Measurements from ENCODE around the gene IQCM.
"Not testable (repeated sequence)": the region's sequence is repeated elsewhere in the genome, so short reads cannot be mapped to it uniquely, and the experiment has no call there.

IQCM gene

DNA sequence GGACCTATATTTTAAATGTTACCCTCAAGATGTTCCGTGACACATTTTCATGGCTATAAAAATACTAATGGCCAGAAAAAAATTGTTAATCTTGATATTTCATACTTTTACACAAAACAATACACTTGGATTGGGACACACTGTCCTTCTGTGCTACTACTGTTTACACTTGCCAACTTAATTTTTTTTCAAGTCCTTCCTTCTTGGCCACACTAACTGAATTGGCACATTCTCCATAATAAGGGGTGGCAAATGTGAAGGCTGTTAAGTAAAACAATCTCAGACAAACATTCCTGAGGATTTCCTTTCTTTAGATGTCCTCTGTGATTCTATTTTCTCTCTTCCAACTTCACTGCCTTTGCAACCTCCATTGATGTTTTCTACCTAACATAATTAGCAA, 225.8 kb downstream of the IQCM start:
- no peak for DNase-seq (ENCODE audit: extremely low read depth in 1 of 2, low read depth in 1 of 2)

DNA sequence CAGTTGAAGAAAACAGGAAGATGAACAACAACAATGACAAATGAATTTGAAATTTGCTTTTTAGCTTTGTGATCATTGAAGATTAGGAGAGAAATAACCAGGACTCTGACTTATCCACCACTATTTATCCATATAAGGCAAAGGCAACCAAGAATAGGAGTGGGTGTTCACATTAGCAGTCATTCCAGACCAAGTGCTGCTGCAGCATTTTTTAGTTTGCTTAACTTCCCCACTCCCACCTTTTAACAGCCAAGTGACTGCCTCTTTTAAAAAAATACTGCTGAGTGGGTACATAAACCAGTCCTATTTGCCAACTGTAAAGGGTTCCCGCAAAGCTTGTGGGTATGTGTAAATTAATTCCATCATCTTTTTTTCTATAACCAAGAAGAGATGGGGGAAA, 230.9 kb downstream of the IQCM start:
- no peak for DNase-seq (ENCODE audit: extremely low read depth in 1 of 2, low read depth in 1 of 2)

DNA sequence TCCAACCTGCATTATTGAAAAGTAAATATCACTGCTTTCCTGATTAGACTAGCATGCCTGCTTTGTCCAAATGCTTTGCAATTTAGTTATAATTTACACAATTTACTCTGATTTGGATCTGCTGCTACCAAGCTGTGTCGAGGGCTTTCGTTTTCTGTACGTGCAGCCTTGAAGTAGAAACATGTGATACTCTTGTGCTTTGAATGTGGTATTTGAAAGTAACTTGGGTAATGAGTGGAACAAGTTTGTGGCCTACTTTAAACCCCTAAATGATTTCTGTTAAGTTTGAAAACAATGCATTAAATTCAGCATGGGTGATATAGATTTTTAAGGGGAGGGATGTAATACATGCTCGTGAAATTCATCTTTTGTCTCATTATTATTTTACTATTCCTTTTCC, 240.7 kb downstream of the IQCM start:
- no peak for DNase-seq (ENCODE audit: extremely low read depth in 1 of 2, low read depth in 1 of 2)

DNA sequence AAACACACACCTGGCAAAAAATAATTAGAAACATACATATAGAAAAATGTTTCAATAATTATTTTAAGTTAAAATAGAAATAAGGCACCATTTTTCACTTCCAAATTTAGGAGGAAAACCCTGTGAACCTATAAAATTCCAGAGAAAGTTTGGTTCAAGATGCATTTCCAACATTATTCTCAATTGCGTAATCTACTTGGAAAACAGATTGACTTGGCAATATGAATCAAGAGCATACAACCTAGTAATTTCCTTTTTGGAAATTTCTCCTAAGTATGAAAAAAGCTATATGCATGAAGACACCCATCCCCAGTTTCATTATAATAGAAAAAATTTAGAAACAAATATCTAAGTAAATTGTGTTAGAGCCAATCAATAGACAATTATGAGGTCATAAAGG, 242.9 kb downstream of the IQCM start:
- no peak for DNase-seq (ENCODE audit: extremely low read depth in 1 of 2, low read depth in 1 of 2)

DNA sequence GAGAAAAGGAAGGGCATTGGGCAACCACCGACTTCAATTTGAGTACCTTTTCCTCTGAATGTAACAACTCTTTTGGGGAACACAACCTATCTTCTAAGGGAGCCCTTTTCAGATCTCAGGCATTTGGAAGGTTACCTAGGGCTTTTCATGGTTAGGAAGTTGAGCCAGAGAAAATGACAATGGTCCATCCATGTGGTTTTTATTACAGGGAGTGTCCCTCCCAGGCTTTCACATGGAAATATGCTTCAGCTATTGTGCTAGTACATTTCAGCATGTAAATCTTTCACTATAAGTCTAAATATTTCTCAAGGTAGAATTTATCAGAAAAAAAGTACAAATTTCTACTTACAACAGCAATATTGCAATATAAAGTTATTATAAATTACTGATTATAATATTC, 259.8 kb downstream of the IQCM start:
- DNase-seq (ENCODE audit: extremely low read depth in 1 of 2, low read depth in 1 of 2), result no peak

DNA sequence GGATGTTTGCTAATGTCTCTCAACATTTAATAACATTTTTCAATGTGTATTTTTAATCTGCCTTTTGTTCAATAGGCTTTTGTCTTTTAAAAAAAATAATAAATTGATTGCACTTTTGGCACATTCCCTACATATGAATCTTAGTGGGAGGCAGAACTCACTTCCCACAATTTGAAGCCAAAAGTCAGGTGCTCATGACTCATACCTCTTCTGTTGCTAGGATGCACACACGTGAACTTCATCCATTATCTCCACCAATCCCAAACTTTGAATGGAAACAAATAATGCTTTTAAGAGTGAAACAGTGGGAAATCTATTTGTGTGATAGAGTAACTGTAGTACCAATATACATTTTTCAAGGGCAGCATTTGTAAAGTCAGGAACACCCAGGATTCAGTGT, 260.5 kb downstream of the IQCM start:
- no peak for DNase-seq (ENCODE audit: extremely low read depth in 1 of 2, low read depth in 1 of 2)

DNA sequence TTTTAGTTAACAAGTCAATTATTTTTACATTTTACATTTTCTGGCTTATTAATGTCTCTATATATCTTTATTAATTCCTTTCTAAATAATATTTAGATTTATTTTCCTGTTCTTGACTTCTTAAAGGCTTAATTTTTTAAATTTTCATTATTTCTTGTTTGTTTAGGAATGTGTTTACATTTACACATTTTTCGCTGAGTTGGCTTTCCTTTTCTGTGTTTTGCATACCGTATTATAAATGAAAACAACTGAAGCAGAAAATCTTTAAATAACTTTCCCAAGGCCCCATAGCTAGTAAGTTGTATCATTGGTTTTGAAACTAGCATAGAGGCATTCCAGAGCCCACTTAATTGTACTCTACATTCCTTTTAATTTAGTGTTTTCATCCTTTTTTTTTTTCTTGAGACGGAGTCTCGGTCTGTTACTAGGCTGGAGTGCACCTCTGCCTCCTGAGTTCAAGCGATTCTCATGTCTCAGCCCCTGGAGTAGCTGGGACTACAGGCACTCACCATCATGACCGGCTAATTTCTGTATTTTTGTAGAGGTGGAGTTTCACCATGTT, 261.6 kb downstream of the IQCM start:
- no peak for DNase-seq (ENCODE audit: extremely low read depth in 1 of 2, low read depth in 1 of 2)

DNA sequence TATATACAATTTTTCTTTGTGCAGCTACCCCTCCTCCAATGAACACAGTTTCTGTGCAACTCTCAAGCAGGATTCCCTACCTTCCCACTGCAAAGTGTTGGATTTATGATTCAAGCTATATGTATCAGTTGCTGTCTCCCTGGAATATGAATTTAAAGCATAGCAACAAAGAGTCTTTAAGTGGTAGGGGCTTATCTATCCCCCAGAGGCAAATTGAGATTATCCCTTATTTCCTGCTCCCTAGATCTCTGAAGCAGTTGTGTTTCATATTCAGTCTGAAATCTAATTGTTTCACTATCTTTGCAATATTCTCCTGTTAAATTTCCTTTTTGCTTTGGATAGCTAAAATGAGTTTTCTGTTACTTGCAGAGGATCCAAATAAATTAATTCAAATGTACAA, 263.0 kb downstream of the IQCM start:
- DNase-seq (ENCODE audit: extremely low read depth in 1 of 2, low read depth in 1 of 2), result no peak

DNA sequence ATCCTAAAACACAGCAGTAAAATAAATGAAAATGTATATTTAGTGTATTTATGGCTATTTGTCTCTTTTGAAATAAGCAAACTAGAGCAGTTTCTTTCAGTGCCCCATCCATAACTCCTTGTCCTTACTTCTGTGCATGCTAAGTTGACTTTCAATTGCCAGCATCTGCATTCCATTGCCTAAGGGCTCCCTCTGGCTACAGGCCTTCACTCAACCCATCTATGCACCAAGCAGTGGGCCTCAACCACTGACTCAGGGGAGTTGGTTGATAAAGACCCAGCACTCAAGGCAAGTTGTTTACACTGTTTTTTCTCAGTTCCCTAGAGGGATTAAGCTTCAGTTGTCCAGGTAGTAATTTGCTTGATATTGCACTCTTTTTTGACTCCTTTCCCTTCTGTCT, 265.7 kb downstream of the IQCM start:
- no peak for DNase-seq (ENCODE audit: extremely low read depth in 1 of 2, low read depth in 1 of 2)

DNA sequence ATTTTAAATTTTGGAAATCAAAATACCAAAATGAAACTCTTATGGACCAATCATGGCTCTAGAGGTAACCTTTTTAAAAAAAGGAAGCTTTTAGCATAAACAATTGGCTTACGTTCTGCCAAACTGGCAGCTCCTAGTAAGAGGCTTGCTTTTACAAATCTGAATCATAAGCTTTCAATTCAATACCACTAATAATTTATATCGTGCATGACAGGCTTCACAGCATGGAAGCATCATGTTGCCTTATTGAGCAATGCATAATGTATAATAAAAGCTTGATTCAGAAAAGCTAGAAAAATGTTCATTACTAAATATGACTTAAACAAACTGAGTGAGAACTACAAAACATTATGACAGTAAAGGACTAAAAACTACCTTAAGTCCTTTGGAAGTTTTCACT, 280.9 kb downstream of the IQCM start:
- DNase-seq (ENCODE audit: extremely low read depth in 1 of 2, low read depth in 1 of 2), result no peak

DNA sequence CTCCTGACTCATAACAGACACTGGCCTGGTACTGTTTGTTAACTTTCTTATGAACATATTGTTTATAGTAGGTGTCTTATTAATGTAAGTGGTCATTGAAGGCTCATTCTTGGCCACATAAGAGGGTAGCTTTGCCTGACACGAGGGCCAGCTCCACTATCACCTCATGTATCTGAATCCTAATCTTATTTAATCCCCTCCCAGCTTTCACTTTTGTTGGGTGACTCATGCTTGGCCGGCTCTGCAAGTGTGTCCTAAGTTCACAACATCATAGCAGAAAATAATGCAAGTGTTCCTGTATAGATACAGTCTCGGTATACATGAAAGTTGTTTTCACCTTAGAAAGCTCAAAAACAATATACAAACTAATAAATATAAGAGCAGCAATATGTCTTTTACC, 283.8 kb downstream of the IQCM start:
- DNase-seq (ENCODE audit: extremely low read depth in 1 of 2, low read depth in 1 of 2), result no peak

DNA sequence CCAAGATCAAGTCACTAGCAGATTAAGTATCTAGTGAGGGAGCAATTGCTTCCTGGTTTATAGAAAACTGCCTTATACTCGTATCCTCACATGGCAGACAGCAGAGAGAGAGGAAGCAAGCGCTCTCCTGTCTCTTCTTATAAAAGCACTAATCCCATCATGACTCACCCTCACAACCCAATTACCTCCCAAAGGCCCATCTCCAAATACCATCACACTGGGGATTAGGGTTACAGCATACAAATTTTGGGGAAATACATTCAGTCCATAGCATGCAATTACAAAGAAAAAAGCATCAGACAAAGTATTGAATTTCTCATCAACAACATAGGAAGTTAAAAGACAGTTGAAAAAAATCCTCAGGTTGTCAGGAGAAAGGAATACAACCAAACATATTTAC, 292.6 kb downstream of the IQCM start:
- DNase-seq (ENCODE audit: extremely low read depth in 1 of 2, low read depth in 1 of 2), result no peak

DNA sequence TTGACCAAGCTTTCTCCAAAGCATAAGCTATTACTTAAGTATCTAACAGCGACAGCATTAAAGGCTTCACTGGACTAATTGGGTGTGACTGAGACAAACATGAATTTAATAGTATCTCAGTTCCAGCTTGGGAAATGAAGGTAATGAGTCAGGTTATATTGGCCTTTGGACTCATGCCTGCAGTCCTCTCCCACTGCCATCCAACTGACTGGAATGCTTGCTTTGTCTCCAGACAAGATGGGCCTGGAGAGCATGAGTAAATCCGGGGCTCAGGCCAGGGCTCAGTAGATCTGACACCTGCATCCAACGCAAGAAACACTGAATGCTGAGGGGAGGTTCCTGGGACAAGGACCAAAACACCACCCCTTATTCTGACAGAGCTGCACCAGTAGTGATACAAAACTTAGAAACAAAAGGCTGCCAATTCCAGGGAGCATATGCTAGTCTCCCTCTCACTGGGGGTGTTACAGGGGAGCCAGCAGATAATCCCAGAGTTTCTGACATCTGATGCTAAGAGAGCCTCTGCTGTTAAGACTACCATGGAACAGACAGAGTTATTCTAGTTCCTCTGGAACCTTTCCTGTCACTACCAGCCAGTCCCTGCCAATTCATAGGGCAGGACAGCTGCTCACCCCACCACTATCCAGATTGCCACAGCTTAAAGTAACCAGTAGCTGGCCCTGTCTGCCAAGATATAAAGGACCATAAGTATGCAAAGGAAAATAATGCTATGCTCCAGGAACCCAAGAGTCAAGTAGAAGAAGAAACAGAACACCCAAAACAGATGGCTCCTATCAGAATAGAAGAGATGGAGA, 293.8 kb downstream of the IQCM start:
- DNase-seq (ENCODE audit: extremely low read depth in 1 of 2, low read depth in 1 of 2), result no peak

DNA sequence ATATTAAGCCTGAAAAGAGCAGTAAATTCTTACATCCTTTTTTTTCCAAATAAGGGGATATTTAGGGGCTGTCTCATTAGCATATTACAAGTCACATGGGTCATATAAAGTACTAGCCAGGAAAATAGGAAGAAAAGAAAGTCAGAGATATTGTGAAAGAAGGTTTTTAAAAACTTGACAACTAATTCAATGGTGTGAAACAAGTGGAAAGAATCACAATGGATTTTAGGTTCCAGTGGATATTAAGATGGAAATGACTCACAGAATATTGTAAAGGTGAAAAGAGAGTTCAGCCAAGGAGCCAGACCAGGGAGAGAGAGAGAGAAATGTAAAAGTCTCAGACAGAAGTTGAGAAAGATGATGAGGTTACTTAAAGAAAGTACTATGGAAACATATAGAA, 297.2 kb downstream of the IQCM start:
- no peak for DNase-seq (ENCODE audit: extremely low read depth in 1 of 2, low read depth in 1 of 2)

DNA sequence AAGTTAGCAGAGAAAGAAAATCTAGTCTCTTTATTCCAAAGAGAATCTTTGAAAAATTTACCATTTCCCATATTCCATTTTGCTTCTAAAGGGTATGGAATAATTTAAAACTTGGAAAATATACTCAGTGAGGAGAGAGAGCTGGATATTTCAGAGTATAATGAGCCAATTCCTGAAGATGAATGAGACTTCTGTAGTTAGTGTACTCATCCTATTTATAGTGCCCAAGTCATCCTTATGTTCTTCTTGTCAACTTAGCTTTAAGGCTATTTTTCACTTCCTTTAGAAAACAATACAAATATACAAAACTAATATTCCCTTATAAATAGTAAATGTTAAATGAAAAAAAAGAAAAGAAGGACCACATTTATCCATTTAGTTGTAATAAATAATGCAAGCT, 302.6 kb downstream of the IQCM start:
- no peak for DNase-seq (ENCODE audit: extremely low read depth in 1 of 2, low read depth in 1 of 2)

DNA sequence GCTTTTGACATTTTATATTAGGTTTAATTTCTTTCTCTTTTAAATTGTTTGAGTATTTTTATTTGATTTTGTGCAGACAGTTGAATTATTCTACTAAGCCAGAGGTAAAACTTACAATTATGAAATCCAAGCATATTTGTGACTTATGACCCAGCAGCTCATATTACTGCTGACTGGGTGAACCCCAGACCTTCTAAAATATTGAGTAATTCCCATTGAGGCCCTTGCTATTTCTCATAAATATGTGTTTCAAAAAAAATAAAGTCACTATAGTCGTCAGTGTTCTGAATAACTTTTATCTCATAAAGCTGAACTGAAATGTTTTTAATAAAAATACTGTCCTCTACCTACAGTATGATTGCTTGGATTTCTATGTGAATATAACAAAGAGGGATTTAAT, 303.1 kb downstream of the IQCM start:
- DNase-seq (ENCODE audit: extremely low read depth in 1 of 2, low read depth in 1 of 2), result no peak

DNA sequence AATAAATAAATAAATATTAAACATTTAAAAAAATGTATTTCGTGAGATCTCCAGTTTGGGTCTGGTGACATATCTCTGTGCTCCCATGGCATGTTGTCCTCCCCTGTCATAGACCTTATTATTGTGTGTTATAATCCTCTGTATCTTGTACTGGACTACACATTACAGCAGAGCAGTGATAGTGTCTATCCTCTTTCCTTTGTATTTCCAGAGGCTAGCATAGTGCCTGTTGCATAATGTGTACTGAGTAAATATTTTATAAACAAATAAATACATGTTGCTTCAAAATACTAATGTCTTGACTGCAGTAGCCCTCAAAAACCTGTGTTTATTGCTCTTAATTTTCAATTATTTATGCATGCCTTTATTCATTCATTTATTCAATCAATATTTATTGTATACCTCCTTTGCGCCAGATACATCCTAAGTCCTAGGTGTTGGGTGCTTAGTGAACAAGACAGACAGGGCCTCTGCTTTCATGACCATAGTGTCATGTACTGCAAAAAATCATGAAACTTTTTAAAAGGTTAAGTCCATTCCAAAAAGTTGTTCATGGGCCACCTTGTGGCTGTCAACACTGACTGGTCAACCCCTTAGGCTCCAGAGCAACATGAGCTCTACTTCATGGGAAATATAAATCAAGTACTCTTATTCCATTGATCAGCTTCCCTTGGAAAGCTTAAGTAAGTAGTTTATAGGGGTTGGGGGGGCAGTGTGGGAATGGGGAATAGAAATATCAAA, 303.9 kb downstream of the IQCM start:
- DNase-seq (ENCODE audit: extremely low read depth in 1 of 2, low read depth in 1 of 2), result no peak

DNA sequence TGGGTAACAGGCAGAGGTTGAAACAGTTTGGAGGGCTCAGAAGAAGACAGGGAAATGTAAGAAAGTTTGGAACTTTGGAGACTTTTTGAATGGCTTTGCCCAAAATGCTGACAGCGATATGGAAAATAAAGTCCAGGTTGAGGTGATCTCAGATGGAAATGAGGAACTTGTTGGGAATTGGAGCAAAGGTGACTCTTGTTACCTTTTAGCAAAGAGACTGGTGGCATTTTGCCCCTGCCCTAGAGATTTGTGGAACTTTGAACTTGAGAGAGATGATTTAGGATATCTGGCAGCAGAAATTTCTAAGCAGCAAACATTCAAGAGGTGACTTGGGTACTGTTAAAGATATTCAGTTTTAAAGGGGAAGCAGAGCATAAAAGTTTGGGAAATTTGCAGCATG, 308.3 kb downstream of the IQCM start:
- DNase-seq (ENCODE audit: extremely low read depth in 1 of 2, low read depth in 1 of 2), result not testable (repeated sequence)

DNA sequence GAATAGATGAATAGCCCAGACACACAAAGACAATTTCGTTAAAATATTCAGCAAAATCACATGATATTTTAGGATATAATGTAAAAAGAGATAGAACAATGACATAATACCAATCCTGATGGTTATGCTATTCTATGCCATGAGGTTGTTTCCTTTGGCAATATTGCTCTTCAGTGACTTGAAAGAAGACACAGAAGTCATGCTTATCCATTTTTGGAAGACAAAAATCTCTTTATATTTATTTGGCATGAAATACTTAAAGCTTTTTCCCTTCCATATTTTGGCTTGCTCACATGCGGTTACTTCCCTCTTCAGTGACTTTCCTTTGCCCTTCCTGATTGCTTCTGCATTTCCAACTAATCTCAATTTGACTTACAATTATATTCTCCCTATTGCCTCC, 314.8 kb downstream of the IQCM start:
- DNase-seq (ENCODE audit: extremely low read depth in 1 of 2, low read depth in 1 of 2), result no peak

DNA sequence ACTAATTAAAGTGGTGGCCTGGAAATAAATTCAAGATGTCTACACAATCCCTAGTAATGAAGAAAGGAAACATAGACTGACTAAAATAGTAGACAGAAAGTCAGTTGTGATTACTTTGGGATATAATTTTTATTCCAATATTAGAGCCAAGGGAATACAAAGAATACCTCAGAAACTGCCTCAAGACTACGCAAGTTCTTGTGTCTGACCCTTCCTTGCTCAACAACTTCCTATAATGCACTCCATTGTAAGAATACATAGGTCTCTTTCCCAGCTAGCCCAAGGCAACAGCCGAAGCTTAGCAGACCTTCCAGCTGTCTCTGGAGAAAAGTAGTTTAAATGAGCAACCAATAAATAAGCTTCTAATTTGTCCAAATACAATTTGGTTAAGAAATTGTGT, 315.9 kb downstream of the IQCM start:
- DNase-seq (ENCODE audit: extremely low read depth in 1 of 2, low read depth in 1 of 2), result no peak

DNA sequence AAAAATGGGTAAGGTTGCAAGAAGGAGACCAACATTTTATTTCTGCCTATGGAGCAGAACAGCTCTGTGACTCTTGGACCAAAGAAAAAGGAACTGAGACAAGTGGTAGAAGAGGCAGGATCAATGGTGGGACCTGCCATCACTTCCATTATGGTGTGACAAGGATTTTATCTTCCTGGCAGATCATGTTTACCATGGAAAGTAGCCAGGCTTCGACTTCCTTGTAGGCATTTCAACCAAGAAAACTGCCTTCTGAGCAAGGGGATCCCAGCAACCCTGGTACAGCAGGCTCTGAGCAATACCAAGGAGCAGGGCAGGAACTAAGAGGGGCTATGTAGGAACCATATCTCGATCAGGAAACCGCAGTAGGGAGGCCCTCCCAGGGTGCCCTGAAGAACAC, 317.4 kb downstream of the IQCM start:
- no peak for DNase-seq (ENCODE audit: extremely low read depth in 1 of 2, low read depth in 1 of 2)

DNA sequence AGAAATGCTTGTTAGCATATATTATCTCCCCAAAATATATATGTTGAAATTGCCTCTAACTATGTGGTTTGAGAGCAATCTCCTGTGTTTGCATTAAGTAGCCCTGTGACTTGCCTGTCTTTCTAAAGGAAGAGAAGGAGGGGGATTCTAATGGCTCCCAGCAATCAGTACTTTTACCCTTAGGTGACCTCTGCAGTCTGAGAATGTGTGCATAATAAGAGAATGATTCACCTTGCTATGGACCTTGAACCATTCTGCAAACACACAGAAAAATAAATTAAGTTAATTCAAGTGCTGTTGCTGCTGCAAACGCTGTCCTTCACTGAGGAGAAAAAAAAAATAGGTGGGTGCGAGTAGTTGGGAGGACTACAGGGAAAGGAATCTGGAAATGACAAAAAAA, 322.2 kb downstream of the IQCM start:
- no peak for DNase-seq (ENCODE audit: extremely low read depth in 1 of 2, low read depth in 1 of 2)
